Renal cortical epithelial cell (primary cell): Measurements from ENCODE around the gene OLFM2. TPM values are rescaled to one million over a fixed set of nuclear protein-coding genes. Genes with fewer than 3 reads are reported as not detected.
"Not testable (repeated sequence)": the region's sequence is repeated elsewhere in the genome, so short reads cannot be mapped to it uniquely, and the experiment has no call there.

Source experiments
- DNase-seq: peaks from one replicate; pipeline ENCODE4 v3.0.0-alpha.2; 2011; ENCODE audit warnings: low read depth
- total RNA-seq: library from RNA; depleted of rRNA; stranded (reverse); fragments of >200 nt; gene quantifications from 2 replicates; pipeline ENCODE4 v1.2.3, GENCODE V29; 2014

Gene OLFM2
- total RNA-seq, 1 donor from 2014 or later: 4.9 TPM

- DNase-seq: no peak
Observed at GRCh38 chr19:9941671-9942070, 5.4 kb upstream of the OLFM2 start.

GRCh38 chr19:9941231-9941630 is 4.9 kb upstream of the OLFM2 start:
- no peak for DNase-seq

- no peak for DNase-seq
Observed at GRCh38 chr19:9940778-9941177, 4.5 kb upstream of the OLFM2 start.

- no peak for DNase-seq
Observed at GRCh38 chr19:9939301-9939913, 3.1 kb upstream of the OLFM2 start.

GRCh38 chr19:9937001-9937411 is 691 bp upstream of the OLFM2 start:
- no peak for DNase-seq

- no peak for DNase-seq
Observed at GRCh38 chr19:9935506-9936325, 599 bp downstream of the OLFM2 start.

- DNase-seq: no peak
Observed at GRCh38 chr19:9934132-9934950, 2.0 kb downstream of the OLFM2 start.

- no peak for DNase-seq
Observed at GRCh38 chr19:9932835-9933234, 3.5 kb downstream of the OLFM2 start.

GRCh38 chr19:9931629-9932028 is 4.7 kb downstream of the OLFM2 start:
- no peak for DNase-seq

- no peak for DNase-seq
Observed at GRCh38 chr19:9923440-9923839, 12.9 kb downstream of the OLFM2 start.

- not testable (repeated sequence) for DNase-seq
Observed at GRCh38 chr19:9922782-9923379, 13.4 kb downstream of the OLFM2 start.

- DNase-seq: peak; percentile 9
Observed at GRCh38 chr19:9917321-9917720, 19.0 kb downstream of the OLFM2 start.

GRCh38 chr19:9916719-9917118 is 19.6 kb downstream of the OLFM2 start:
- no peak for DNase-seq

GRCh38 chr19:9914315-9915207 is 21.8 kb downstream of the OLFM2 start:
- DNase-seq: peak; percentile 33

- no peak for DNase-seq
Observed at GRCh38 chr19:9914001-9914314, 22.4 kb downstream of the OLFM2 start.

GRCh38 chr19:9913237-9914000 is 22.9 kb downstream of the OLFM2 start:
- DNase-seq: no peak

- no peak for DNase-seq
Observed at GRCh38 chr19:9912551-9913236, 23.6 kb downstream of the OLFM2 start.

- no peak for DNase-seq
Observed at GRCh38 chr19:9911524-9912185, 24.7 kb downstream of the OLFM2 start.

GRCh38 chr19:9910625-9911024 is 25.7 kb downstream of the OLFM2 start:
- DNase-seq: no peak
